Hepatocyte (in vitro differentiated cells): ENCODE results near the gene WDR11. TPM values are rescaled to one million over a fixed set of nuclear protein-coding genes. Genes with fewer than 3 reads are reported as not detected.

Source experiments
- DNase-seq: peaks from one replicate; pipeline ENCODE4 v3.0.0-alpha.2; 2016; ENCODE audit warnings: low spot score
- H2AFZ ChIP-seq: fragments of 200-600 bp; sonication (generic); 2 replicates; pipeline ENCODE4 v1.6.0; 2016; ENCODE audit warnings: antibody characterized with exemption, mild to moderate bottlenecking
- H3K27ac ChIP-seq: fragments of 200-600 bp; sonication (generic); 2 replicates; pipeline ENCODE4 v1.5.1; 2016; ENCODE audit warnings: mild to moderate bottlenecking
- H3K27me3 ChIP-seq: fragments of 200-600 bp; sonication (generic); 2 replicates; pipeline ENCODE4 v1.6.1; 2016
- H3K36me3 ChIP-seq: fragments of 200-600 bp; sonication (generic); replicated peaks from 2 replicates; pipeline ENCODE4 v1.5.1; 2016; ENCODE audit warnings: low read depth; ENCODE audit not compliant: insufficient read depth
- H3K4me1 ChIP-seq: fragments of 200-600 bp; sonication (generic); 2 replicates; pipeline ENCODE4 v1.5.1; 2016; ENCODE audit warnings: mild to moderate bottlenecking, moderate library complexity; ENCODE audit not compliant: insufficient read depth
- H3K4me2 ChIP-seq: fragments of 200-600 bp; sonication (generic); 2 replicates; pipeline ENCODE4 v1.6.0; 2016
- H3K4me3 ChIP-seq: fragments of 200-600 bp; sonication (generic); 2 replicates; pipeline ENCODE4 v1.5.1; 2016; ENCODE audit warnings: mild to moderate bottlenecking
- H3K79me2 ChIP-seq: fragments of 200-600 bp; sonication (generic); 2 replicates; pipeline ENCODE4 v1.6.0; 2017; ENCODE audit warnings: mild to moderate bottlenecking
- H3K9me2 ChIP-seq: fragments of 200-600 bp; sonication (generic); replicated peaks from 2 replicates; pipeline ENCODE4 v1.6.0; 2017; ENCODE audit warnings: mild to moderate bottlenecking; ENCODE audit not compliant: insufficient read depth
- H3K9me3 ChIP-seq: fragments of 200-600 bp; sonication (generic); 2 replicates; pipeline ENCODE4 v1.5.1; 2016; ENCODE audit warnings: low read depth, mild to moderate bottlenecking
- H4K20me1 ChIP-seq: fragments of 200-600 bp; sonication (generic); 2 replicates; pipeline ENCODE4 v1.6.0; 2016; ENCODE audit warnings: mild to moderate bottlenecking; ENCODE audit not compliant: insufficient read depth, poor library complexity, severe bottlenecking
- CTCF ChIP-seq: fragments of 200-600 bp; sonication (generic); IDR thresholded peaks from 2 replicates; pipeline ENCODE4 v1.5.1; 2016; ENCODE audit warnings: antibody characterized with exemption, mild to moderate bottlenecking; ENCODE audit not compliant: poor library complexity
- EZH2 ChIP-seq: fragments of 200-600 bp; sonication (generic); IDR thresholded peaks from 2 replicates; pipeline ENCODE4 v1.6.1; 2016; ENCODE audit warnings: antibody characterized with exemption, mild to moderate bottlenecking, borderline replicate concordance
- EZH2phosphoT487 ChIP-seq: fragments of 200-600 bp; sonication (generic); IDR thresholded peaks from one replicate; pipeline ENCODE4 v1.6.1; 2018; ENCODE audit warnings: antibody characterized with exemption, mild to moderate bottlenecking, low read depth, moderate library complexity; ENCODE audit not compliant: unreplicated experiment, severe bottlenecking
- WGBS: methylation state at CpG from one replicate; pipeline ENCODE4 v1.1.6; 2016; ENCODE audit warnings: low lambda C conversion rate; ENCODE audit errors: missing lambda C conversion rate; 5-methylcytosine and 5-hydroxymethylcytosine counted together
- polyA plus RNA-seq: library from polyadenylated mRNA; unstranded; fragments of >200 nt; fragmentation: Nextera tagmentation; extraction: Ambion mirVana; gene quantifications from 2 replicates; pipeline ENCODE4 v1.2.1, GENCODE V29; 2016
- total RNA-seq: library from RNA; depleted of rRNA; stranded (reverse); fragments of >200 nt; gene quantifications from 2 replicates; pipeline ENCODE4 v1.2.3, GENCODE V29; 2014

The WDR11 gene
- total and polyA plus RNA-seq, 2 experiments from 2014 or later: 25.9 to 66.6 TPM

GRCh38 chr10:120943542-120943941, 92.4 kb downstream of the WDR11 start:
- Histone ChIP-seq H3K9me2 (no peaks in the 10 kb centered on the region), H3K36me3 (no peaks in the 10 kb centered on the region), H4K20me1 (no peaks in the 10 kb centered on the region), H3K4me3 (no peak overlapping the region), H3K27me3 (no peaks in the 10 kb centered on the region), H3K4me1 (peaks cover 15% of the 10 kb centered on the region), H3K79me2 (no peaks in the 10 kb centered on the region), H3K27ac (no peak overlapping the region), H3K4me2 (no peak overlapping the region), H3K9me3 (no peaks in the 10 kb centered on the region), H2AFZ (no peak overlapping the region)
- no peak for DNase-seq
- no peak for TF ChIP-seq CTCF
- no peak for TF ChIP-seq EZH2
- no peak for TF ChIP-seq EZH2phosphoT487
- 89% methylated on average over 6 of the region's 6 CpGs for WGBS

GRCh38 chr10:120944586-120945125, 93.5 kb downstream of the WDR11 start:
- Histone ChIP-seq H3K9me3 (no peaks in the 10 kb centered on the region), H2AFZ (no peak overlapping the region), H3K4me2 (no peak overlapping the region), H3K9me2 (no peaks in the 10 kb centered on the region), H4K20me1 (no peaks in the 10 kb centered on the region), H3K4me1 (peaks cover 22% of the 10 kb centered on the region), H3K4me3 (no peak overlapping the region), H3K27ac (no peak overlapping the region), H3K79me2 (no peaks in the 10 kb centered on the region), H3K36me3 (no peaks in the 10 kb centered on the region), H3K27me3 (no peaks in the 10 kb centered on the region)
- no peak for TF ChIP-seq EZH2phosphoT487
- no peak for TF ChIP-seq CTCF
- no peak for TF ChIP-seq EZH2
- DNase-seq: no peak
- WGBS: 100% methylated on average over 4 of the region's 4 CpGs

- Histone ChIP-seq H3K4me1 (peaks cover 27% of the 10 kb centered on the region), H3K36me3 (no peaks in the 10 kb centered on the region), H3K9me3 (no peaks in the 10 kb centered on the region), H3K4me2 (no peak overlapping the region), H3K4me3 (no peak overlapping the region), H3K27me3 (no peaks in the 10 kb centered on the region), H2AFZ (no peak overlapping the region), H3K79me2 (no peaks in the 10 kb centered on the region), H3K27ac (no peak overlapping the region), H3K9me2 (no peaks in the 10 kb centered on the region), H4K20me1 (no peaks in the 10 kb centered on the region)
- no peak for DNase-seq
- no peak for TF ChIP-seq EZH2phosphoT487
- no peak for TF ChIP-seq CTCF
- TF ChIP-seq EZH2: no peak
- 88% methylated on average over 1 of the region's 1 CpG for WGBS
Observed at GRCh38 chr10:120945182-120945581, 94.0 kb downstream of the WDR11 start.
